GM21529 (cell line): ENCODE results near the gene MTMR1.

Experiments
- ATAC-seq: cut with Tn5 transposase; IDR thresholded peaks from one replicate; pipeline ENCODE4 v1.9.1; 2021; ENCODE audit not compliant: unreplicated experiment

The MTMR1 gene

DNA sequence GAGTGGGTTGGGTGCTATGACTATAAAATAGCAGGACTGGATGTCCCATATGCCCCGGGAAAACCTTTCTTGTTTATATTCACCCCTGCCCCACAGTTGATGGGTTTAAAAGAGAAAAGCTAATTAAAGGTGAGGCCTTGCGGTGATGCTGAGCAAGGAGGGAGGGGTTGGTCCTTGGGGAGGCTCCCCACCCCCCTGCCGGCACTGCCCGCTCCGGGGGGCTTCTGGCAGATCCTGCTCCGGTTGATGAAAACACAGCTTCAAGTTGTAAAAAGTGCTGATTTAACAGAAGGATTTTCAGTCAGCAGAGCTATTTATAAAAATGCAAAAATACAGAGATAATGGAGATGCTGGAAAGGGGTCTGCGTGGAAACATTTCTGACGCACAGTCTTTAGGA lies 68.6 kb downstream of the MTMR1 start:
- no peak for ATAC-seq

- no peak for ATAC-seq
Observed at GRCh38 chrX:150762258-150763165, 69.3 kb downstream of the MTMR1 start.

DNA sequence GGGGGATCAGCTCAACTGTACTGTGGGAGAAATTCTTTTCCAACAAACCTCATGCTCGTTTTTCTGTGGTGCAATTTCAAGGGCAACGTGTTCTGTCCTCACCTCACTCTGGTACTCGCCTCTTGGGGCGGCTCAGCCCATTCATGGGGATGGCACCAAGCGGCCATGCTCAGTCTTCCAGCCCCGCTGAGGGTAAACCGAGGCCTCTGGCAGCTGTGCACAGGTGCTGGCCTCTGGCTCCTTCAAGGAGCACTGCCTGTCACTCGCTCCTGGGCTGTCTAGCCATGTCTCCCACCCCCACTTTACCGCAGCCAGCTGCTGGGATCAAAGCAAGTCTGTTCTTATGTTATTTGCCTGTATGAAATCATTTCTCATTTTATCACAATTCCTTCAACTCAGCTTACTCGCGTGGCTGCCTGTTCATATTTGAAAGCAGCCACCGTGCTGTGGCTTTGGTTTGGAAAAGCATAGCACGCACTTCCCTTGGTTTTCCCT lies 70.2 kb downstream of the MTMR1 start:
- ATAC-seq = no peak

GRCh38 chrX:150763810-150764209 lies 70.6 kb downstream of the MTMR1 start:
- no peak for ATAC-seq

DNA sequence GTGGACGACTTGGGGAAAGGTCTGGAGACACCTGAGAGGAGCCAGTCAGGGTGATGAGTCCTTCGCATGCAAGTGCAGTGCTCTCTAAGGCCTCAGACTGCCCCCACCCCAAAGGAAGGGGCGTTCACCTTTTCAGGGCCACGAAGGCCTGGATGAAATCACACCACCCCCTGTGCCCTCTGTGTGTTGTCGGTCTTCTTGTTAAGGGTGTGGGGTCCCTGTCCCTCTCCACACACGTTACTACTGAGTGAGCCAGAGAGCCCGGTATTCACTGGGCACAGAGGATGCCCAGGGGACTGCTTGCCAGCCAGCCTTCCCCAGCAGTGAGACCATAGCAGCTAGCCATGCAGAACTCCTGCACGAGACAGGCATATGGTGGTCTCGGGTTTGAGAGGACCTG lies 72.0 kb downstream of the MTMR1 start:
- ATAC-seq = no peak

DNA sequence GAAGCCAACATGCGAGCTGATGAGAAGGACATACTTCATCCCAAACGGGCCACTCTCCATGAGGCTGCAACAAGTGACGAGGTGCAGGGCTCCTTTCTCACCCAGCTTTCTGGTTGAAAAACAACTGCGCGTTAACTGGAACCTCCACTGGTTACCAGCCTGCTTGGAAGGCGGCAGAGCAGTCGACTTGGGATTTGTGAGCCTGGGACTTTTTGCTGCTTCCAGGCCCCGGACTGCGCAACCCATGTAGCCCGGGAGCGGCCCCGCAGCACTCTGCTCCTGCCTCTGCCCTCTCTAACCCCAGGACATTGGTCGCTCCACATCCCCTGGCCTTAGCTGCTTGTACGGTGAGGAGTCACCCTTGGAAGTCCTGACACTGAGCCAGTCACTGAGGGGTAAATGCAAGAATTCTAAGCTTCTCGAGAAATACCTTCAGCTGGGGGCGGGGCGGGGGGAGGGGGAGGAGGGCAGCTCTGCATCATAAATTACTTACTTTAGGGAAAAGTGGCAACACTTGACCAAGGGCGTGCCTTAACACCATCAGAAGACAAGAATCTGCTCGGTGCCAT lies 72.7 kb downstream of the MTMR1 start:
- ATAC-seq = no peak

- ATAC-seq = no peak
Observed at GRCh38 chrX:150766351-150767044, 73.3 kb downstream of the MTMR1 start.

DNA sequence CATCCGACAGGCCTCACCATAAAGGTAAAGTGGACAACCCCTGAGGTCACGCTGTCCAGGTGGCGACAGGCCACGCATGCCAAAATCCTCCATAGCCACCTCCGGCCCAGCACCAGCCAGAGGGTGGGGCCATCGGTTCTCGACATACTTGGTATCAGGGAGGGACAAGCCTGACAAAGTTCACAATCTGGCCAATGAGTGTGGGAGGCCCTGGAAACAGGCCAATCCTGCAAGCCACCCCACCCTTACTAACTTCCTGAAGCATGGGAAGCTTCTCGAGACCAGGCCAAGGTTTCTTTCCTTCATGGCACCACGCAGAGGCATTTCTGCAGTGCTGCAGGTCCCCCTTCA lies 73.8 kb downstream of the MTMR1 start:
- ATAC-seq = no peak

GRCh38 chrX:150767475-150768131 lies 74.4 kb downstream of the MTMR1 start:
- no peak for ATAC-seq

DNA sequence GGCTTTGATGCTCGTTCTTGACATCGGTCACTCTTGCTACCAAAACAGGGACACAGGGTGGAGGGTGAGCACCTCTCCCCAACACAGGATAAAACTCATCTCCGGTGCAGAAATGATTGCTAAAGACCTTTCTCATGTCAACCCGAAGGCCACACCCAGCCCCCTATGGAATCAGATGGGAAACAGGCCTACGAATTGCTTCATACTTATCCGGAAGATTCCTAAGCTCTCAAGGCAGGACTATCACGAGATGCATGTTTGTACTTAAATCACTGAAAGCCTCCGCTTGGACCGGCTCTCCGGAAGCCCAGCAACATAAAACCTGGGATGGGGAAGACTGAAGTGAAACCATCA lies 74.9 kb downstream of the MTMR1 start:
- no peak for ATAC-seq

- no peak for ATAC-seq
Observed at GRCh38 chrX:150768580-150769190, 75.5 kb downstream of the MTMR1 start.

DNA sequence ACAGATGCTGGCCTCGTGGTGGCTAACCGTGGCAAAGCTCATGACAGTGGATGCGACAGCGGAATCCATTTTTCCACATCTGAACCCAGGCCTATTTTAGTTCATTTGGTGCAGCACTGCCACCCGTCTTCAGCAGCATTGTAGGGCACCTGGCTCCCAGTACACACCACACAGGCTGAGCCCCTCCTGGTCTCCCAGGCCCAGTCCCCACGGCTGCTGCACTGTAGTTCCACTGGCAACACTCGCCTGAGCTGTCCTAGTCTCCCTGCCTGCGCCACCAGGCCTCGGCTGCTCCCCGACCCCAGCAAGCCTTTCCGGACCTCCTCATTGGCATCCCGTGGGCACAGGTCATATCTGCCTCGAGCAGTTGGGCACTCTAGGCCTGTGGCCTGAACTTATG lies 76.2 kb downstream of the MTMR1 start:
- no peak for ATAC-seq

GRCh38 chrX:150770623-150771022 lies 77.4 kb downstream of the MTMR1 start:
- ATAC-seq = no peak

- ATAC-seq = no peak
Observed at GRCh38 chrX:150771116-150771515, 77.9 kb downstream of the MTMR1 start.

GRCh38 chrX:150772150-150772970 lies 79.2 kb downstream of the MTMR1 start:
- peak; percentile 90 for ATAC-seq

- ATAC-seq = no peak
Observed at GRCh38 chrX:150773117-150773516, 79.9 kb downstream of the MTMR1 start.

DNA sequence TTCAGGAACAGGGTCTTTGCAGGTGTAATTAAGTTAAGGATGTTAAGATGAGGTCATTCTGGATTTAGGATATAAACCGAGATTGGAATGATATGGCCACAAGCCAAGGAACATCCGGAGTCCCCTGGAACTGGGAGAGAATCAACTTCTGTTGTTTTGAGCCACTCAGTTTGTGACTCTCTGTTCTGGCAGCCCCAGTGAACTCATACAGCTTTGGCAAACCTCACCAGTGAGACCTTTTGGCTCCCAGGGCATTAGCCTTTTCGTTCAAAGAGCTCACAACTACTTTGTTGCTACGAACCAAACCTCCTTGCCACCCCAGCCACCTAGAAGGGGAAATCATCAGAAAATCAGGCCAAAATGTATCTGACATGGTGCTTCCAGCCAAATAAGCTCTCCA lies 80.4 kb downstream of the MTMR1 start:
- no peak for ATAC-seq

DNA sequence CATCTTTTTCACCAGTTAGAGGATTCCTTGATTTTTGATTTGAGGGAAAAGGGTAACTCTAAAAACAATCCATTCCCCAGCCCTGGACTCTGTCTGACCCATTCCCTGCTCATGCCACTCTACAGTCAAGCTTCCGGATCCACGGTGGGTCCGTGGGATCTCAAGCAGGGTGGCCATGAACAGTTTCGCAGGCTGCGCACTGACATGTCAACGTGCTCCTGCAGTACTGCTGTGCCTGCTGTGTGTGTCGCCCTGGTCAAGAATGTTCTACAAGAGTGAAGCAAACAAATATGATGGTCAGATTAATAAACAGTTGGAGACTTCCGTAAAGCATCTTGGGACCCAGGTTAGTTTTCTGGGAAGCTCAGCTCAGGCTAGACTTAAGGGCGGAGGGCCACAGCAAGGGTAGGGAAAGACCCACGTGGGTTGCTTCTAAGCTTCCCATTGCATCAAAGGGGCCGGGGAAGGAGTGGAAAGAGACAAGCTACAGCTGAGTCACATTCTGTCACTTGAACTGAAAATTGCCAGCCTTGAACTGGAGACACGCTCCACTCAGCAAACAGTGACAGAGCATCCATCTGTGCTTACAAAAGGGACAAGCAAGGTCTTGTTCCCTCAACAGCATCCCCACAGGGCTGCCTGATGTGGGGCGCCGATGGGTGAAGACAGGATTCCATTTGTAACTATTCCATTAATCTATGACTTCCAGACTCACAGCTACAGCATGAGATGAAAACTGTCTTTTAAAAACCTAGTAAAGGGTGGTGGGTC lies 81.8 kb downstream of the MTMR1 start:
- ATAC-seq = no peak

DNA sequence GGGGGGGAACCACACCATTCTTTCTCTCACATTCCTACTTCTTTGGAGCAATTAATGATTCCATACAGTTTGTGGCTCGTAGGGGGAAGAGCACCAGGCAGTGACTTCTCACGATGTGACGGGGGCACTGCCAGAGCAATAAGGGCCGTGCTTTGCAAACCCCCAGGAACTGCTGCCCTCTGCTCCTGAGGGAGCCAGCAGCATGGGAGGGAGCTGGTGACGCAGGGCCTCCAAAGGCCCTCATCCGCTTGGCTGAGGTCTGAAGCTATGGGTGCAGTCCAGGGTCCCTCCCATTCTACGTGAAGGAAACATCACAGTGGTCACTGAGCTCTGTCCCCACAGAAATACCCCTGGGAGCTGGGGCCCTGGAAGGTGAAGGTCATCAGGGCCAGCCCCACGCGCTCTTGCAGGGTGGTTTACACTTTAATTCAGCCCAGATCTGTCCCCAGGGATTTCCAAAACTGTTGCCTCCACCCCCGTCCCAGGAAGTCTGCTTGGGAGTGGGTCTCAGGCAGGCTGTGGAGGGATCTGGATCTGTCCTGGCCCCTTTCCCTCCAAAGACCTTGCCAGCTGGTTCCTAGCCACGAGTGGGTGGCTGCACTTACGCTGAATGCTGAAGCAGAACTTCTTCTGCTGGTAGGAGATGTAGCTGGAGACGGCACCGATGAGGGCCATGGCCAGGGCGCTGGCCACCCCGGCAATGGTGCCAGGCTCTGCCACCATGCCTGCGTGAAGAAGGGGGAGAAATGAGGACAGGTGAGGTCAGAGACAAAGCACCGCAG lies 82.6 kb downstream of the MTMR1 start:
- ATAC-seq = no peak
